ENCODE measurements around the gene SETD5. TPM values are rescaled to one million over a fixed set of nuclear protein-coding genes. Genes with fewer than 3 reads are reported as not detected.

Gene SETD5
- total RNA-seq, 1 donor from 2014 or later: 233 TPM

GRCh38 chr3:9352917-9353752, 44.3 kb upstream of the SETD5 start:
- peak overlapping the region; percentile 17 for H3K4me3 Mint-ChIP-seq (ENCODE audit: low read depth)
- peak; percentile 25 for DNase-seq (ENCODE audit: low spot score, unreplicated experiment)
- H3K36me3 Mint-ChIP-seq (ENCODE audit: insufficient read depth): peaks cover 3% of the 10 kb centered on the region
- peaks cover 52% of the 10 kb centered on the region for H3K4me1 Mint-ChIP-seq (ENCODE audit: low read depth)
- H3K27ac Mint-ChIP-seq: peak overlapping the region; percentile 94
- H3K27me3 Mint-ChIP-seq: no peaks in the 10 kb centered on the region
- TF ChIP-seq CTCF (IDR thresholded peaks at IDR 0.05; ENCODE audit: unreplicated experiment): peak; percentile 94
- H3K9me3 Mint-ChIP-seq (ENCODE audit: low read depth): no peaks in the 10 kb centered on the region

- DNase-seq (ENCODE audit: low spot score, unreplicated experiment): no peak
- Mint-ChIP-seq H3K4me3 (ENCODE audit: low read depth) (peak overlapping the region; percentile 88), H3K36me3 (ENCODE audit: insufficient read depth) (peaks cover 7% of the 10 kb centered on the region), H3K9me3 (ENCODE audit: low read depth) (peaks cover 3% of the 10 kb centered on the region), H3K27me3 (no peaks in the 10 kb centered on the region), H3K4me1 (ENCODE audit: low read depth) (peaks cover 10% of the 10 kb centered on the region), H3K27ac (peak overlapping the region; percentile 100)
- no peak for TF ChIP-seq CTCF (IDR thresholded peaks at IDR 0.05; ENCODE audit: unreplicated experiment)
Measured at GRCh38 chr3:9361691-9362388, 35.6 kb upstream of the SETD5 start.

- no peaks in the 10 kb centered on the region for H3K27me3 Mint-ChIP-seq
- TF ChIP-seq CTCF (IDR thresholded peaks at IDR 0.05; ENCODE audit: unreplicated experiment): no peak
- peak within 1 kb of the TSS; percentile 88 for H3K4me3 Mint-ChIP-seq (ENCODE audit: low read depth)
- H3K27ac Mint-ChIP-seq: peak within 1 kb of the TSS; percentile 100
- peak; percentile 74 for DNase-seq (ENCODE audit: low spot score, unreplicated experiment)
- peaks cover 3% of the 10 kb centered on the region for H3K9me3 Mint-ChIP-seq (ENCODE audit: low read depth)
- peaks cover 8% of the 10 kb centered on the region for H3K36me3 Mint-ChIP-seq (ENCODE audit: insufficient read depth)
- peaks cover 10% of the 10 kb centered on the region for H3K4me1 Mint-ChIP-seq (ENCODE audit: low read depth)
Measured at GRCh38 chr3:9362731-9363530, 34.5 kb upstream of the SETD5 start, which contains the start of gene THUMPD3. Gene THUMPD3, plus strand, starts transcription at chr3:9363054. Its CDS starts 2,015 bp downstream, at chr3:9365069.

- no peaks in the 10 kb centered on the region for H3K9me3 Mint-ChIP-seq (ENCODE audit: low read depth)
- no peak overlapping the region for H3K4me3 Mint-ChIP-seq (ENCODE audit: low read depth)
- H3K4me1 Mint-ChIP-seq (ENCODE audit: low read depth): no peaks in the 10 kb centered on the region
- H3K27ac Mint-ChIP-seq: no peak overlapping the region
- no peaks in the 10 kb centered on the region for H3K27me3 Mint-ChIP-seq
- TF ChIP-seq CTCF (IDR thresholded peaks at IDR 0.05; ENCODE audit: unreplicated experiment): no peak
- no peak for DNase-seq (ENCODE audit: low spot score, unreplicated experiment)
- peaks cover 22% of the 10 kb centered on the region for H3K36me3 Mint-ChIP-seq (ENCODE audit: insufficient read depth)
Measured at GRCh38 chr3:9369508-9369907, 27.9 kb upstream of the SETD5 start.

- H3K36me3 Mint-ChIP-seq (ENCODE audit: insufficient read depth): peaks cover 44% of the 10 kb centered on the region
- H3K4me3 Mint-ChIP-seq (ENCODE audit: low read depth): no peak overlapping the region
- no peaks in the 10 kb centered on the region for H3K4me1 Mint-ChIP-seq (ENCODE audit: low read depth)
- no peaks in the 10 kb centered on the region for H3K9me3 Mint-ChIP-seq (ENCODE audit: low read depth)
- no peak for TF ChIP-seq CTCF (IDR thresholded peaks at IDR 0.05; ENCODE audit: unreplicated experiment)
- no peaks in the 10 kb centered on the region for H3K27me3 Mint-ChIP-seq
- H3K27ac Mint-ChIP-seq: no peak overlapping the region
- DNase-seq (ENCODE audit: low spot score, unreplicated experiment): no peak
Measured at GRCh38 chr3:9373465-9373864, 23.9 kb upstream of the SETD5 start.

Measured in progenitor cell of endocrine pancreas (in vitro differentiated cells).